Measurements from ENCODE around the gene RAB28. TPM values are rescaled to one million over a fixed set of nuclear protein-coding genes. Genes with fewer than 3 reads are reported as not detected.

Gene RAB28
- total and polyA plus RNA-seq, 9 of the 15 experiments (the other 6 are each of a cell fraction or from before 2014, with no cell fraction given) = 6.7 to 40.4 (median 23.0) TPM

GRCh38 chr4:13427599-13428325 is 56.4 kb downstream of the RAB28 start (continued):
- no peak for TF ChIP-seq RBM17 (IDR thresholded peaks at IDR 0.05; ENCODE audit: borderline replicate concordance, low read depth, low read length)
- TF ChIP-seq FUS (optimal IDR thresholded peaks at IDR 0.05; ENCODE audit: low read depth, low read length) = no peak
- no peak for TF ChIP-seq ZNF507 (tag; conservative IDR thresholded peaks at IDR 0.05)
- no peak for TF ChIP-seq ZSCAN32 (CRISPR knock-in tag; IDR thresholded peaks at IDR 0.05)
- TF ChIP-seq SRSF3 (IDR thresholded peaks at IDR 0.05; ENCODE audit: insufficient read depth, low read length) = no peak
- no peak for TF ChIP-seq MXI1 (IDR thresholded peaks at IDR 0.05; ENCODE audit: low read depth, low read length)
- peak; percentile 83 for TF ChIP-seq SOX6 (IDR thresholded peaks at IDR 0.05)
- no peak for TF ChIP-seq THRA (IDR thresholded peaks at IDR 0.05)
- no peak for TF ChIP-seq TRIM28 (IDR thresholded peaks at IDR 0.05)
- no peak for TF ChIP-seq CC2D1A (IDR thresholded peaks at IDR 0.05)
- 0 out of 2 replicates have a peak, but pooled peaks have one; percentile 29 for TF ChIP-seq MTA2 (IDR thresholded peaks at IDR 0.05; ENCODE audit: low read depth)
- no peak for TF ChIP-seq CREB3L1 (IDR thresholded peaks at IDR 0.05; ENCODE audit: borderline replicate concordance, low read depth)
- peak; percentile 67 for TF ChIP-seq ARID1B (IDR thresholded peaks at IDR 0.05)
- no peak for TF ChIP-seq PHF20 (IDR thresholded peaks at IDR 0.05; ENCODE audit: partially characterized antibody)
- TF ChIP-seq HDAC3 (IDR thresholded peaks at IDR 0.05; ENCODE audit: borderline replicate concordance, partially characterized antibody) = no peak
- peak; percentile 42; the same call in 1 of the 2 replicates for TF ChIP-seq SMARCA4 (IDR thresholded peaks at IDR 0.05)
- TF ChIP-seq ZNF75A (CRISPR knock-in tag; IDR thresholded peaks at IDR 0.05) = no peak
- TF ChIP-seq EZH2 (IDR thresholded peaks at IDR 0.05; ENCODE audit: borderline replicate concordance, low read depth, low read length) = no peak
- peak; percentile 74 for TF ChIP-seq CBFA2T3 (IDR thresholded peaks at IDR 0.05)
- no peak for TF ChIP-seq ELF1 (tag; IDR thresholded peaks at IDR 0.05)
- TF ChIP-seq TEAD1 (CRISPR knock-in tag; IDR thresholded peaks at IDR 0.05) = no peak
- TF ChIP-seq PHF8 (IDR thresholded peaks at IDR 0.05; ENCODE audit: borderline replicate concordance, low read length) = no peak
- no peak for TF ChIP-seq ATF1 (CRISPR knock-in tag; IDR thresholded peaks at IDR 0.05)
- no peak for TF ChIP-seq ATF1 (tag; IDR thresholded peaks at IDR 0.05)
- TF ChIP-seq ZNF232 (CRISPR knock-in tag; IDR thresholded peaks at IDR 0.05) = no peak
- TF ChIP-seq UBTF (IDR thresholded peaks at IDR 0.05; ENCODE audit: borderline replicate concordance in 1 of 2, low read depth in 2 of 2, low read length in 2 of 2) = no peak
- TF ChIP-seq CBFA2T2 (conservative IDR thresholded peaks at IDR 0.05) = peak; percentile 49; the same call in 1 of the 2 replicates
